ENCODE results near the gene SLC26A3.

SLC26A3 gene

GRCh38 chr7:107779647-107780099 lies 23.4 kb downstream of the SLC26A3 start:
- Histone ChIP-seq H3K9me3 (ENCODE audit: control insufficient read depth, insufficient read depth, low read depth, low read length) (no peaks in the 10 kb centered on the region), H3K4me1 (ENCODE audit: control insufficient read depth, insufficient read depth, low read length) (no peaks in the 10 kb centered on the region), H3K4me3 (ENCODE audit: low read depth, low read length) (no peak overlapping the region), H3K36me3 (ENCODE audit: control insufficient read depth in 2 of 2, insufficient read depth in 1 of 2, low read length in 2 of 2) (no peaks in the 10 kb centered on the region), H3K27ac (ENCODE audit: extremely low read depth, low read depth, low read length) (no peak overlapping the region)
- ChIA-PET CTCF (interaction anchor here (0.6 kb wide), 1 partner anchor 93 kb away, joined by 3 read pairs; no protein-coding TSS in a partner anchor), POLR2A (no interaction called here)
- no peak for TF ChIP-seq ZNF433 (tag by site-specific recombination; IDR thresholded peaks at IDR 0.05; ENCODE audit: low read depth)
- TF ChIP-seq ZNF19 (tag by site-specific recombination; IDR thresholded peaks at IDR 0.05; ENCODE audit: low read depth) = no peak
- no peak for TF ChIP-seq ZNF843 (tag by site-specific recombination; IDR thresholded peaks at IDR 0.05)
- TF ChIP-seq HOXA7 (CRISPR knock-in tag; IDR thresholded peaks at IDR 0.05; ENCODE audit: borderline replicate concordance) = no peak
- no peak for TF ChIP-seq ZNF513 (tag by site-specific recombination; IDR thresholded peaks at IDR 0.05)
- no peak for TF ChIP-seq PATZ1 (tag by site-specific recombination; IDR thresholded peaks at IDR 0.05)
- no peak for TF ChIP-seq GLIS2 (tag by site-specific recombination; IDR thresholded peaks at IDR 0.05)
- TF ChIP-seq ZNF302 (tag by site-specific recombination; IDR thresholded peaks at IDR 0.05; ENCODE audit: low read depth) = no peak
- TF ChIP-seq ZBTB20 (tag by site-specific recombination; IDR thresholded peaks at IDR 0.05) = no peak
- no peak for TF ChIP-seq PRDM6 (tag by site-specific recombination; IDR thresholded peaks at IDR 0.05)
- no peak for TF ChIP-seq REST (tag by site-specific recombination; IDR thresholded peaks at IDR 0.05)
- TF ChIP-seq ZSCAN30 (tag by site-specific recombination; IDR thresholded peaks at IDR 0.05) = no peak
- TF ChIP-seq ZNF521 (tag by site-specific recombination; IDR thresholded peaks at IDR 0.05) = no peak
- no peak for TF ChIP-seq ZNF146 (tag by site-specific recombination; IDR thresholded peaks at IDR 0.05)
- TF ChIP-seq ZNF169 (tag by site-specific recombination; IDR thresholded peaks at IDR 0.05) = no peak

GRCh38 chr7:107778283-107778682 lies 24.7 kb downstream of the SLC26A3 start:
- Histone ChIP-seq H3K4me1 (ENCODE audit: control insufficient read depth, insufficient read depth, low read length) (no peaks in the 10 kb centered on the region), H3K9me3 (ENCODE audit: control insufficient read depth, insufficient read depth, low read depth, low read length) (no peaks in the 10 kb centered on the region), H3K36me3 (ENCODE audit: control insufficient read depth in 2 of 2, insufficient read depth in 1 of 2, low read length in 2 of 2) (no peaks in the 10 kb centered on the region), H3K27ac (ENCODE audit: extremely low read depth, low read depth, low read length) (no peak overlapping the region), H3K4me3 (ENCODE audit: low read depth, low read length) (no peak overlapping the region)
- ChIA-PET POLR2A (no interaction called here), CTCF (no interaction called here)
- TF ChIP-seq ZNF560 (tag by site-specific recombination; IDR thresholded peaks at IDR 0.05; ENCODE audit: borderline replicate concordance) = no peak
- TF ChIP-seq ZNF629 (tag by site-specific recombination; IDR thresholded peaks at IDR 0.05) = no peak
- no peak for TF ChIP-seq ZIC2 (tag by site-specific recombination; IDR thresholded peaks at IDR 0.05)
- no peak for TF ChIP-seq BCL11A (tag by site-specific recombination; IDR thresholded peaks at IDR 0.05; ENCODE audit: low read depth)
- no peak for TF ChIP-seq REST (tag by site-specific recombination; IDR thresholded peaks at IDR 0.05)
- TF ChIP-seq ZNF24 (tag by site-specific recombination; IDR thresholded peaks at IDR 0.05) = no peak
- TF ChIP-seq ZNF600 (tag by site-specific recombination; IDR thresholded peaks at IDR 0.05) = no peak
- no peak for TF ChIP-seq ZNF558 (tag by site-specific recombination; IDR thresholded peaks at IDR 0.05)

All from HEK293 (cell line).